Superior temporal gyrus (tissue), 1 donor: Measurements from ENCODE around the gene EPHA2.
"Not testable (repeated sequence)": the region's sequence is repeated elsewhere in the genome, so short reads cannot be mapped to it uniquely, and the experiment has no call there.

Experiments used
- DNase-seq: peaks from one replicate; pipeline ENCODE4 v3.0.0-alpha.2; 2016; ENCODE audit errors: extremely low spot score

The EPHA2 gene

GRCh38 chr1:16183765-16184556, 28.1 kb upstream of the EPHA2 start:
- DNase-seq, result no peak

DNA sequence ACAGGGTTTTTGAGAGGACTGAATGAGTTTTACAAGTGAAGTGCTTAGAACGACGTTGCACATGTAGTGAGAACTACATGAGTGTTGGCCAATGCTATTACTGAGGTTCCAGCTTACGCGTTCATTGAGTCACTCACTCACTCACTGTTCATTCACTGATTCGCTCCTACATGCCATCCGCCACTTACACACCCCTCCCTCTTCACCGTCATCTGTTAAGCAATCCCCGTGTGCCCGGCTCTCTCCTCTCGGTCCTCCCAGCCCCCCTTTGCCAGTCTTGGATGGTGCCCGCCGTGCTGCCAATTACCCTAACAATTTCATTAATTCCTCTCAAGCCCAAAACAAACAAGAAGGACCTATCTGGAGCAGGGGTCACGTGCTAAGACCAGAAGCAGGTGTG, 27.3 kb upstream of the EPHA2 start:
- DNase-seq, result no peak

DNA sequence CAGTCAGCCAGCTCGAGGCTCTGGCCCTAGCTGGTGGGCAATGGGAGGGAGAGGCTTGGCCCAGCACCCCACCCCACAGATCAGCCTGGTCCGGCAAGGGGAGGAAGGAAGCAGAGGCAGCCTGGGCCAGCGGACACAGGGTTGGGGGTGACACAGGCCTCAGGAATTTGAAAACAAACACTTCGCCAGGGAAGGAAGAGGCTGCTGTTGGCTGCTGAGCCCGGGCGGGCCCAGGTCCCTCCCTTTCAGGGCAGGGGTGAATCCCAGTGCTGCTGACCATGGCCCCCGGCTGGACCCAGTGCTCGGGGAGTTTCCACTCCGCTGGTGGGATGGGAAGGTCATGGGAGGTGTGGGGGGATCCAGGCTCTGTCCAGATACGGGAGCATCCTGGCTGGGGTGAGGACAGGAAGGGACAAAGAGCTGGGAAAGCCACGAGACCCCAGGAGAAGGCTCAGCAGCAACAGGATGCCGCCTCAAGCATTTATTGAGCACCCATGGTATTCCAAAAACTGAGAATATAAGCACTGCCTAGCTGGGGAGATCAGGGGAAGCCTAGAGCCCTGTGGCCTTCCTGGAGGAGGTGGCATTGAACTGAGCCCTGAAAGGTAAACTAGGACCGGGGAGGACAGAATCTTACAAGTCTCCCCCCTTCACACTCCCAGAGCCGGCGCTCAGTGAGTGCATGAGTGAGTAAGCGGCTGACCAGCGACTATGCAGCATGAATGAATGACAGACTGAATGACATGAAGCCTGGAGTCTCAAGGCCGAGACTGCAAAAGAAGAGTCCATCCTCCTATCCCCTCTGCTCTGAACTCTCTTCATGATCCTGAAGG, 26.2 kb upstream of the EPHA2 start:
- no peak for DNase-seq

GRCh38 chr1:16180291-16180824, 24.5 kb upstream of the EPHA2 start:
- DNase-seq, result no peak

DNA sequence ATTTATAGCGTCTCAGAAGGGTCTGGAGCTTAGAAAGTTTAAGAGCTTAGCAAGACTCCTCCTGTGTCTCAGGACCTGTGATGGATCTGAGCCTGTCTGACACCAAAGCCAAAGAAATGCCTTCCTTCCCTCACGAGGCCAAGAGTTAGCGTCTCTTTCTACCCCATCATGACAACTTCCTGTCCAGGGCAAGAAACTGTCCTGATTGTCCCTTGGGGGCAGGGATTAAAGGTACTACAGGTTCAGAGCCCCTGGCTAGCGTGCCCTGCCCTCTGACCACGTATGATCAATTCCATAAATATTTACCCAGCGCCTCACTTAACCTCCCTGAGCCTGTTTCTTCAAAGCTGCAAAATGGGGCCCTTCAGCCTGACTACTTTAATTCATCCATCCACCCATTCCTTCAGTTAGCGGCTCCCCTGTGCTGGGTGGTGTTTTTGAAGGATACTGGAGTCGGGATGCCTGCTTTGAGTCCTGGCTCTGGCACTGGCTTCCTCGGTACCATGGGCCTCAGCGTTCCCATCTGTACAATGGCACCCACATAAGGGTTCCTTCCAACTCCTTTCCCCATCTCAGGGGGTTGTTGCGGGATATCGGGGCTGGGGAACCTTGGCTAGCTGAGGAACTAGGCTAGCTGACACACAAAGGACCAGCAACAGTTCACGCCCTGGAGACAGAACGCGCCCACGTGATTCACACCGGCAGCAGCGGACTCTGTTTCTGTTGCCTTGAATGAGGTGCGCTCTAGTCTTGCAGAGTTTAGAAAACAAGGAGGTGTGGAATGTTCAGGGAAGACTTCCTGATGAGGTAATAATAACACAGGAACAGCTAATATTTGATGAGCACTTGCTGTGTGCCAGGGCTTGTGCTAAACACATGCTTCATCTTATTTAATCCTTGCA, 23.0 kb upstream of the EPHA2 start:
- DNase-seq, result no peak

GRCh38 chr1:16177306-16177705, 21.4 kb upstream of the EPHA2 start:
- no peak for DNase-seq

- no peak for DNase-seq
These were observed 20.8 kb upstream of the EPHA2 start for GRCh38 chr1:16176653-16177052.

- peak; percentile 67 for DNase-seq
These were observed 20.0 kb upstream of the EPHA2 start for GRCh38 chr1:16175610-16176553.

- DNase-seq, result no peak
These were observed 19.2 kb upstream of the EPHA2 start for GRCh38 chr1:16174886-16175598.

DNA sequence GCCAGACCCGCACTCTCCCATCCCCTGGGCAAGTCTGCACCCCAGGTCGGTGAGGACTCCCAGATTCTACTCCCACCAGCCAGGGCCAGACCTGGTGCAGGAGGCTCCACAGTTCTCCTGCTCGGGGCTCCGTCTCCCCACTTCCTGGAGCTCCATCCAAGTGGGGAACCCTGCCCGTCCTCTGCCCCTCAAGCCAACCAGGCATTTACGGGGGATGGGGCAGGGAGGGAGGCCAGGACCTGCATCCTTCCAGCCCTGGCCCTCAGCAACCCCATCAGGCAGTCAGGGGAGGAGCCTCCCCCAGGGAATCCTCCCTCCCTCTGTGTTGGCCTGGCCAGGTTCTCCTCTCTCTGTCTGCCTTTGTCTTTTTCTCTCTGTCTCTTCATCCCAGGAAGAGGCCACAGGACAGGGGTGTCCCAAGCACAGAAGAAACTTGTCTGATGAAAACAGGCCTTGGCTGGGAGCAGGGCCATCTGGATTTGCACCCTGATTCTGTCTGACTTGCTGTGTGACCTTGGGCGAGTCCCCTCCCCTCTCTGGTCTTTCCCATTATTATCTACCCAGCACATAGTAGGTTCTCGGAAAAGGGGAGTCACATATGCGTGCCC, 18.5 kb upstream of the EPHA2 start:
- no peak for DNase-seq

- no peak for DNase-seq
These were observed 17.8 kb upstream of the EPHA2 start for GRCh38 chr1:16173447-16174260.

DNA sequence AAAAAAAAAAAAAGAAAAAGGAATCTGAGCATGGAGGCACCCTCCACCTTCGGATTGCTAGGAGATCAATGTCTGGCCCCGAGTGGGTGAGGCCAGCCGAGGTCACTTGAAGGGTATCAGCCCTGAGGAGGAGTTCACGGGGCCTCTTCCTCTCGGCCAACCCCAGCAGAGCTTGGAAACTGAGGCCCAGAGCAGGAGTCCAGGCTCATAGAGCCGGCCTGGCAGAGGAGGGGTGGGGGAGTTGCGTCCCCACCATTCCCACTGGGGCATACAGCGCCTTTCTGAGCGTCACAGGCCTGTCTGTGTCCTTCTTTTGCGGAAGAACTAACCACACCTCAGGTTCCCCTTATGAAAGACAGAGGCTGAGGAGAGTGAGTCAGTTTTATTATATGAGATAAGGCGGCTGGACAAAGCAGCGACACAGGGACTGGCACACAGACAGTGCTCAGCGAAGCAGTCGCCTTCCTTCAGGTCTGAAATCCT, 17.1 kb upstream of the EPHA2 start:
- no peak for DNase-seq

DNA sequence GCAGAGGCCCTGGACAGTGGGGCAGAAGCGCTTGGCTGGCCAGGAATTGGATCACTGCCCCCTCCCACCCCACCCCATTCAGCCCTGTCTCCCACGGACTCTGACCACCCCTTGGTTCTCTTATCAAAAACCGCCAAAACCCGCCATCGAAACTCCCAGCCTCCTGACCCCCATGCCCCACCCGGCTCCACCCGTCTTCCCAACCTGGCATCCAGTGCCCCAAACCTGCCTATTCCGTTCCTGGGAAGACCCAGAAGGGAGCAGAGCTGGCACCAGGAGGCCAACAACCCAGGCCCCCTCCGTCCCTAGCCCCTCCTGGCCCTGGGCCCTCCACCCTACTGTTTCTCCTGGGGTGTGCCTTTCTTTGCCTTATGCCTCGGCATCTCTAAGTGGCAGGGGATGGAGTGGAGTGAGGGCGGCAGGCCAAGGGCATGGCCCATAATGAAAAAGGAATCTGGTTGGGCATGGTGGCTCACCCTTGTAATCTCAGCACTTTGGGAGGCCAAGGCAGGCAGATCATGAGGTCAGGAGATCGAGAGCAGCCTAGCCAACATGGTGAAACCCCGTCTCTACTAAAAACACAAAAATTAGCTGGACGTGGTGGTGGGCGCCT, 16.5 kb upstream of the EPHA2 start:
- no peak for DNase-seq

DNA sequence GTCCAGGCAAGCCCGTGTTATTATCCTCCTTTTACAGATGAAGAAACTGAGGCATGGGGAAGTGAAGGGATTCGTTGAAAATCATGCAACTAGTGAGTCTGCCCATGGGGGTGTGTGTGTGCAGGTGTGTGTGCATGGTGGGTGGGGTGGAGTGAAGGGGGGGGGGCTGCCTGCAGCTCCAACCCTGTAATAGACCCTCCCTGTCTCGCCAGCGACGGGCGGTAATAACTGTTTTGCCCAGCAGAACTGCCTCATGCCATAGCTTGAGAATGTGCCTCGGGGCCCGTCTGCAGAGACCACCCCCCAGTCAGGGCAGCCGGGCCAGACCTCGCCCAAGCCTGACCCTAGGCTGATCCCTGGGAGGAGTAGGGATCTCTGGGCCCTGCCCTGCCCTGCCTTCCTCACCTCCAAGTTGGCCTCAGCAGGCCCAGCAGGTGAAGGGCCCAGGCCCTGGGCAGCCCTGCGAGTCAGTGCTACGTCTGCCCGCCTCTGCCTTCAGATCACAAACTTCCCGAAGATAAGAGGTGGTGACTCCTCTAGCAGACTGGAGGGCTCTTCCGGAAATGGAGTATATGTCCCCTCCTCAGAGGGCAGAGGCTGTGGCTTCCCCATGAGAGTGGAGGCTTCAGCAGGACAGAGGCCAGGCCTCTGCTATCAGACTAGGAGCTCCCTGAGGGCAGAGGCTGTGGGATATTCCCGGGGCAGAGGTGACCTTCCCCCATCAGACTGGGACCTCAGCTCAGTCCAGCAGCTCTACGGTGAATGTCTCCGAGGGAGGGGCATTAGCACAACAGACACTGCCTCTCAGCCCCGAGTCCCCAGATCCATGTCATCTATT, 15.7 kb upstream of the EPHA2 start:
- DNase-seq, result no peak

DNA sequence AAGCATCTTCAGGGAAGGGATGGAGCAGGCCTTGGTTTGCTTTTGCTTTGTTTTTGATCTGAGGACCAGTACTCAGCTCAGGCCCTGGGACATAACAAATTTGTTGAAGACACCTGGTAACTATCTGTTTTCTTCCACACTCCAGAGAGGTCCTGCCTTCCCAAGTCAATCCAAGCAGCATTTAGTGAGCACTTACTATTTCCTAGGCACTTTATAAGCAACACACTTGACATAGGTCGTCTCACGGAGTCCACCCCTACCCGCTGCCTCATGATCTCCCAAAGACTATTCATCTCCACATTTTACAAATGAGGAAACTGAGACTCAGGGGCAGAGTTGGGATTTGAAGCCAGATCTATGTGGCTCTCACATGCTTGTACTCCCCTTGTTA, 14.4 kb upstream of the EPHA2 start:
- no peak for DNase-seq

- DNase-seq, result no peak
These were observed 12.9 kb upstream of the EPHA2 start for GRCh38 chr1:16168622-16169360.

GRCh38 chr1:16168144-16168495, 12.3 kb upstream of the EPHA2 start:
- DNase-seq, result not testable (repeated sequence)
